Mesenchymal stem cell (in vitro differentiated cells and primary cell): ENCODE data around the gene OR6P1.

Source experiments
- DNase-seq: peaks from one replicate; pipeline ENCODE4 v3.0.0-alpha.2; 2013
- H2AFZ ChIP-seq: one replicate; pipeline ENCODE4 v1.6.1; 2013; ENCODE audit warnings: low read depth, mild to moderate bottlenecking, control low read depth, inconsistent platforms, low read length, moderate library complexity
- H2AK5ac ChIP-seq: 2 replicates; pipeline ENCODE4 v1.6.1; 2013; ENCODE audit warnings: low read length, moderate library complexity, mild to moderate bottlenecking, inconsistent platforms; ENCODE audit not compliant: severe bottlenecking
- H2BK120ac ChIP-seq: one replicate; pipeline ENCODE4 v1.6.1; 2013; ENCODE audit warnings: low read depth, mild to moderate bottlenecking, inconsistent platforms, low read length, moderate library complexity
- H2BK12ac ChIP-seq, 2 experiments: one replicate each; pipeline ENCODE4 v1.6.1; 2013; ENCODE audit warnings: inconsistent platforms in 2 of 2, low read length in 2 of 2, mild to moderate bottlenecking in 2 of 2, moderate library complexity in 2 of 2, control low read depth in 1 of 2
- H2BK15ac ChIP-seq: one replicate; pipeline ENCODE4 v1.6.1; 2013; ENCODE audit warnings: mild to moderate bottlenecking, low read depth, inconsistent platforms; ENCODE audit not compliant: poor library complexity, severe bottlenecking
- H2BK5ac ChIP-seq: 2 replicates; pipeline ENCODE4 v1.6.1; 2013; ENCODE audit warnings: low read depth, mild to moderate bottlenecking, low read length, control low read depth, inconsistent platforms; ENCODE audit not compliant: poor library complexity, severe bottlenecking
- H3K14ac ChIP-seq, 2 experiments: one replicate each; pipeline ENCODE4 v1.6.1; 2013; ENCODE audit warnings: inconsistent platforms in 2 of 2, low read length in 2 of 2, control low read depth in 1 of 2, mild to moderate bottlenecking in 1 of 2, moderate library complexity in 1 of 2
- H3K18ac ChIP-seq, 2 experiments: one replicate each; pipeline ENCODE4 v1.6.1; 2013; ENCODE audit warnings: inconsistent platforms in 2 of 2, low read length in 2 of 2, control low read depth in 1 of 2, low read depth in 1 of 2, mild to moderate bottlenecking in 1 of 2
- H3K23ac ChIP-seq, 2 experiments: one replicate each; pipeline ENCODE4 v1.6.1; 2013; ENCODE audit warnings: inconsistent platforms in 2 of 2, low read length in 2 of 2, mild to moderate bottlenecking in 2 of 2, moderate library complexity in 2 of 2, control low read depth in 1 of 2
- H3K27ac ChIP-seq: 2 replicates; pipeline ENCODE4 v1.5.1; 2013; ENCODE audit warnings: mild to moderate bottlenecking, moderate library complexity, low read length, control low read depth, inconsistent platforms; ENCODE audit not compliant: poor library complexity, severe bottlenecking
- H3K27me3 ChIP-seq, 2 experiments: 2 replicates each; pipeline versions ENCODE4 v1.6.1 to v1.7.0; 2013; ENCODE audit warnings: low read length in 2 of 2, mild to moderate bottlenecking in 2 of 2, moderate library complexity in 2 of 2, control low read depth in 1 of 2, inconsistent platforms in 1 of 2; ENCODE audit not compliant: control insufficient read depth in 1 of 2, insufficient read depth in 1 of 2
- H3K36me3 ChIP-seq, 2 experiments: 2 replicates each; pipeline versions ENCODE4 v1.6.1 to v1.7.0; 2013; ENCODE audit warnings: low read length in 2 of 2, control low read depth in 1 of 2, inconsistent platforms in 1 of 2, low read depth in 1 of 2, mild to moderate bottlenecking in 1 of 2; ENCODE audit not compliant: insufficient read depth in 2 of 2, control insufficient read depth in 1 of 2
- H3K4ac ChIP-seq, 2 experiments: one replicate each; pipeline ENCODE4 v1.6.1; 2013; ENCODE audit warnings: inconsistent platforms in 2 of 2, low read length in 2 of 2, mild to moderate bottlenecking in 2 of 2, moderate library complexity in 2 of 2, control low read depth in 1 of 2, low read depth in 1 of 2
- H3K4me1 ChIP-seq: 2 replicates; pipeline ENCODE4 v1.6.1; 2013; ENCODE audit warnings: low read depth, low read length, control low read depth; ENCODE audit not compliant: control insufficient read depth, insufficient read depth
- H3K4me2 ChIP-seq: 2 replicates; pipeline ENCODE4 v1.6.1; 2013; ENCODE audit warnings: low read length, mild to moderate bottlenecking, inconsistent platforms; ENCODE audit not compliant: poor library complexity, severe bottlenecking
- H3K4me3 ChIP-seq, 2 experiments: 2 replicates each; pipeline versions ENCODE4 v1.5.1 to v1.7.0; 2013; ENCODE audit warnings: low read length in 2 of 2, mild to moderate bottlenecking in 2 of 2, control low read depth in 1 of 2, low read depth in 1 of 2; ENCODE audit not compliant: insufficient read depth in 1 of 2
- H3K79me1 ChIP-seq: replicated peaks from 2 replicates; pipeline ENCODE4 v1.6.1; 2013; ENCODE audit warnings: mild to moderate bottlenecking, control low read depth, low read length, inconsistent platforms; ENCODE audit not compliant: poor library complexity, severe bottlenecking
- H3K9ac ChIP-seq: 2 replicates; pipeline ENCODE4 v1.7.0; 2013; ENCODE audit warnings: mild to moderate bottlenecking, low read length, moderate library complexity
- H3K9me3 ChIP-seq: 2 replicates; pipeline ENCODE4 v1.7.0; 2013; ENCODE audit warnings: mild to moderate bottlenecking, low read length; ENCODE audit not compliant: control insufficient read depth
- H4K8ac ChIP-seq: one replicate; pipeline ENCODE4 v1.6.1; 2013; ENCODE audit warnings: inconsistent platforms, mild to moderate bottlenecking, low read length, moderate library complexity
- H4K91ac ChIP-seq: one replicate; pipeline ENCODE4 v1.6.1; 2013; ENCODE audit warnings: mild to moderate bottlenecking, low read length, inconsistent platforms
- WGBS: methylation state at CpG from one replicate; pipeline ENCODE4 v1.1.7; 2013; ENCODE audit warnings: mixed read lengths; 5-methylcytosine and 5-hydroxymethylcytosine counted together

Gene OR6P1

DNA sequence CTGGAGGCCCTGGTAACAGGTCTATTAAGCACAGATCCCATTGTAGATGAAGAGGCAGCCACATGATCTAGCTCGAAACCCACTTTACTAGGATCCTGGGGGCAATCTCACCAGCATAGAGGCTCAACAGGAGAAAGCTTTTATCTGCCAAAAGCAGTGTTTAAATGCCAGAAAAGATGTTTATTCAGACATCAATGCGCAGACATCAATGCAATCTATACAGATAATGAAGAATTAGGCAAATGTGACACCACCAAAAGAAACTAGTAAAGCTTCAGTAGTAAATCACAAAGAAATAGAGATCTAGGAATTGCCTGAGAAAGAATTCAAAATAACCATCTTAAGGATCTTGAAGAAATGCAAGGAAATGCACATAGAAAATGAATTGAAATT, 48.7 kb downstream of the OR6P1 start:
- H2AK5ac ChIP-seq = no peak overlapping the region
- H3K4me3 ChIP-seq = no peak overlapping the region
- no peak overlapping the region for H3K14ac ChIP-seq
- no peak overlapping the region for H3K9ac ChIP-seq
- no peak overlapping the region for H4K8ac ChIP-seq
- H3K4me2 ChIP-seq = no peak overlapping the region
- no peak overlapping the region for H3K18ac ChIP-seq
- H4K91ac ChIP-seq = no peak overlapping the region
- H3K36me3 ChIP-seq = no peaks in the 10 kb centered on the region
- no peak overlapping the region for H2BK12ac ChIP-seq
- DNase-seq = no peak
- no peak overlapping the region for H3K23ac ChIP-seq
- H2BK120ac ChIP-seq = no peak overlapping the region
- peaks cover 17% of the 10 kb centered on the region for H3K9me3 ChIP-seq
- H2BK15ac ChIP-seq = no peak overlapping the region
- no peak overlapping the region for H3K4ac ChIP-seq
- 36% methylated on average over 1 of the region's 2 CpGs for WGBS
- H3K27ac ChIP-seq = no peak overlapping the region
- no peak overlapping the region for H2BK5ac ChIP-seq
- H3K4me1 ChIP-seq = no peaks in the 10 kb centered on the region
- no peak overlapping the region for H2AFZ ChIP-seq
- no peaks in the 10 kb centered on the region for H3K27me3 ChIP-seq
- no peaks in the 10 kb centered on the region for H3K79me1 ChIP-seq

GRCh38 chr1:158520955-158521665, 49.3 kb downstream of the OR6P1 start:
- Histone ChIP-seq H4K91ac (no peak overlapping the region), H3K36me3 (no peaks in the 10 kb centered on the region), H3K27me3 (no peaks in the 10 kb centered on the region), H3K27ac (no peak overlapping the region), H3K4me1 (no peaks in the 10 kb centered on the region), H2AK5ac (no peak overlapping the region), H3K9me3 (peaks cover 13% of the 10 kb centered on the region), H3K18ac (no peak overlapping the region), H4K8ac (no peak overlapping the region), H3K9ac (no peak overlapping the region), H2AFZ (no peak overlapping the region), H3K23ac (no peak overlapping the region), H2BK120ac (no peak overlapping the region), H3K79me1 (no peaks in the 10 kb centered on the region), H2BK5ac (no peak overlapping the region), H3K4ac (no peak overlapping the region), H3K4me3 (no peak overlapping the region), H3K14ac (no peak overlapping the region), H3K4me2 (no peak overlapping the region), H2BK15ac (no peak overlapping the region), H2BK12ac (no peak overlapping the region)
- no peak for DNase-seq
- WGBS = 64% methylated on average over 3 of the region's 3 CpGs

- H3K36me3 ChIP-seq = no peaks in the 10 kb centered on the region
- H3K18ac ChIP-seq = no peak overlapping the region
- H3K4ac ChIP-seq = no peak overlapping the region
- H2BK120ac ChIP-seq = no peak overlapping the region
- no peak overlapping the region for H3K27ac ChIP-seq
- H2BK15ac ChIP-seq = no peak overlapping the region
- H3K9me3 ChIP-seq = peaks cover 9% of the 10 kb centered on the region
- no peak overlapping the region for H3K4me2 ChIP-seq
- WGBS = no CpG with 5 or more reads among the region's 1 CpG
- H2BK12ac ChIP-seq = no peak overlapping the region
- H3K23ac ChIP-seq = no peak overlapping the region
- H4K91ac ChIP-seq = no peak overlapping the region
- H3K79me1 ChIP-seq = no peaks in the 10 kb centered on the region
- no peak overlapping the region for H2AFZ ChIP-seq
- no peak overlapping the region for H4K8ac ChIP-seq
- no peak overlapping the region for H3K14ac ChIP-seq
- no peaks in the 10 kb centered on the region for H3K4me1 ChIP-seq
- no peaks in the 10 kb centered on the region for H3K27me3 ChIP-seq
- H3K4me3 ChIP-seq = no peak overlapping the region
- H2AK5ac ChIP-seq = no peak overlapping the region
- DNase-seq = no peak
- H2BK5ac ChIP-seq = no peak overlapping the region
- H3K9ac ChIP-seq = no peak overlapping the region
Measured at GRCh38 chr1:158520021-158520420, 50.4 kb downstream of the OR6P1 start.

DNA sequence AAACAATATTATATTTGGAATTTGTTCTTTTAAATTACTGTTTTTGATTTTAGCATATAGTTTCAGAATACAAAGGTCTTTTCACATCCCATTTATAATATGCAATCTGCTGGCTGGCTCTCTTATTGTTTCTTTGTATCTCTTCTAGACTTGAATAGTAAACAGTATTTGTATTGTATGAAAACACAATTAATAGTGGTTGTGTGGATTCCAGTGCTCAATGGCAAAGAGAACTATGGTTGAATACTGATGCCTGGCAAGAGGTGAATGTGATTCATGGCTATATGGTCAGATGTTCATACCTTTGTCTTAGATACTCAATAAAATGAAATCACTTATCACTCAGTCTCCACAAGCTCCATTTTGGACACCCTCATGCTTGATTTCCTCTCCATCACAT, 53.4 kb downstream of the OR6P1 start:
- no peaks in the 10 kb centered on the region for H3K27me3 ChIP-seq
- H3K4me1 ChIP-seq = no peaks in the 10 kb centered on the region
- no peak overlapping the region for H3K23ac ChIP-seq
- DNase-seq = no peak
- H3K79me1 ChIP-seq = no peaks in the 10 kb centered on the region
- H2BK12ac ChIP-seq = no peak overlapping the region
- no peak overlapping the region for H2BK15ac ChIP-seq
- H4K8ac ChIP-seq = no peak overlapping the region
- no peaks in the 10 kb centered on the region for H3K9me3 ChIP-seq
- H2BK120ac ChIP-seq = no peak overlapping the region
- H2BK5ac ChIP-seq = no peak overlapping the region
- H3K4me3 ChIP-seq = no peak overlapping the region
- H3K14ac ChIP-seq = no peak overlapping the region
- no peaks in the 10 kb centered on the region for H3K36me3 ChIP-seq
- no peak overlapping the region for H4K91ac ChIP-seq
- H3K27ac ChIP-seq = no peak overlapping the region
- no peak overlapping the region for H3K4ac ChIP-seq
- H3K4me2 ChIP-seq = no peak overlapping the region
- H3K18ac ChIP-seq = no peak overlapping the region
- H2AFZ ChIP-seq = no peak overlapping the region
- H3K9ac ChIP-seq = no peak overlapping the region
- no peak overlapping the region for H2AK5ac ChIP-seq
